Eye (tissue), 1 donor: ENCODE measurements around the gene ENTPD6.
"Not testable (repeated sequence)": the region's sequence is repeated elsewhere in the genome, so short reads cannot be mapped to it uniquely, and the experiment has no call there.

Experiments
- DNase-seq: peaks from one replicate; pipeline ENCODE4 v3.0.0-alpha.2; 2015

Gene ENTPD6

DNA sequence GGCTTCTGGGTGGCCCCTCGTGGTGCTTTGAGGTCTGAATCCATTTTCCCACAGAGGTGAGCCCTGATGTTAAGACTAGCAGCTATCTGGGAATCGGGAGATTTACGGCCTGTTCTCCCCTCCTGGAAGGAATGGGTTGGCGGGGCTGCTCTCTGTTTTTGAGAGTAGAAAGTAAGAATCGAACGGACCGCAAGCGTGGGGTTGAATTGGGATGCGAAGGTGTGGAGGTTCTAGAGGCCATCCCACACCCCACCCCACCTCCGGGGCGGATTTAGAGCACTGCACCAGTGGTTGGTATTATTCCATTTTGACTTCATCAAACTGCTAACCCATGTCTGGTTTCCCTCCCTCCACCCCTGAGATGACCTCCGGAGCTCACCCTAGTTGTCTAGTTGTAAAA is 63.8 kb downstream of the ENTPD6 start:
- DNase-seq, result no peak

DNA sequence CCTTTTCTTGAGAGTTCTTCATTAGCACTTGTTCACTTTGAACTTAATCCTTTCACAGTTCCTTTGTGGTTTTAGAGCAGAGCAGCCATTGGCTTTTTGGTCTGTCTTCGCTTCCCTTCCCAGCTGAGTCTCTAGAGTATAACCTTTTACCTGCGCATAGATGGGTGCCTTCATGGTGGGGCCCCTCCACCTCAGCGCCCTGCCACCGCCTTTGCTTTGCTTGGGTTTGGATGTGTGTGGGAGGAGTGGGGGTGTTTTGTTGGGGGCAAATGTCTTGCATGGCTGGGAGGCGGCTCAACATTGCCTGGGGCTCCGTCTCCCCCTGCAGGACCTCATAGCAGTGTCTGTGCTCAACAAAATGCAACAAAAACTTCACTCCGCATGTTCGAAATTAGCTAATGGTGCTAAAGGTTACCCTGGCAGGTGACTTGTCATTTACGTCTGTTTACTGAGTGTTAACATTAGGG is 64.3 kb downstream of the ENTPD6 start:
- DNase-seq, result no peak

DNA sequence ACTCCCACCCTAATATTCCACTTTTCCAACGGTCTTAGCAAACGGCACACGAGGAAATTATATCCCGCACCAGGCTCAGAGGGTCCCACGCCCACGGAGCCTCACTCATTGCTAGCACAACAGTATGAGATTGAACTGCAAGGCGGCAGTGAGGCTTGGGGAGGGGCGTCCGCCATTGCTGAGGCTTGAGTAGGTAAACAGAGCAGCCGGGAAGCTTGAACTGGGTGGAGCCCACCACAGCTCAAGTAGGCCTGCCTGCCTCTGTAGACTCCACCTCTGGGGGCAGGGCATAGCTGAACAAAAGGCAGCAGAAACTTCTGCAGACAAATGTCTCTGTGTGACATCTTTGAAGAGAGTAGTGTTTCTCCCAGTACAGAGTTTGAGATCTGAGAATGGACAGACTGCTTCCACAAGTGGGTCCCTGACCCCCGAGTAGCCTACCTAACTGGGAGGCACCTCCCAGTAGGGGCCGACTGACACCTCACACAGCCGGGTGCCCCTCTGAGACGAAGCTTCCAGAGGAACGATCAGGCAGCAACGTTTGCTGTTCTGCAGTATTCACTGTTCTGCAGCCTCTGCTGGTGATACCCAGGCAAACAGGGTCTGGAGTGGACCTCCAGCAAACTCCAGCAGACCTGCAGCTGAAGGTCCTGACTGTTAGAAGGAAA is 65.4 kb downstream of the ENTPD6 start:
- DNase-seq, result not testable (repeated sequence)

DNA sequence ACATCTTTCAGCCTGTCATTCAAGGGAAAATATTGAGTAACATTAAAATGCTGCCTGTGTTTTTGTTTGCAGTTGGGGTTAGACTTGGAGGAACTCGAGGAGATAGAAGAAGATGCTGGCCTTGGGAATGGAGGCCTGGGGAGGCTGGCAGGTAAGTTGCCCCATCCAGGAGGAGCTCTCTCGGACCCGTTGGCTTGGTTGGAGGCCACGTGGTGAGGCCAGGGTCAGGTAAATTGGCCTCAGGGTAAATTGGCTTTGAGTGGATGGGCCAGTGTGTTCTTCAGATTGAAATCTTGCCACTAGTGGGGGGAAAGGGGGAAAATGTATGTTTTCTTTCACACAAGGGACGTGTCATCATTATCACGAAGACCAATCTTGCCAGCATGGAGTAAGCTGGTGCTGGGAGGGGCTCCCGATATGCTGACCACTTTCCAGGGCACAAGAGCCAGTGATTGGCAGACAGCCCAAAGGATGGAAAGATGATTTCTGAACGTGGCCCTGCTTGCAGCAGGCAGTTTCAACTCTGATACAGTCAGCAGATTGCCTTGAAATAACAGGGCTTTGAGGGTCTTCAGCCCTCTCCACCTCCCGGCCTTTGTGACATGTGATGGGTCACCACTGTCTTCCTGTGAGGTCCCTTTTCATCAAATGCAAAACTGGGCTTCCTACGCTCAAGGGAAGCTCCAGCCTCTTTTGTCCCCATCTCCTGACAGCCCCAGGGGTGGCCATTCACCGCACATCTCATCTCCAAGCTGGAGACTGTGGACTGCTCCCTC is 73.7 kb downstream of the ENTPD6 start:
- DNase-seq, result no peak

DNA sequence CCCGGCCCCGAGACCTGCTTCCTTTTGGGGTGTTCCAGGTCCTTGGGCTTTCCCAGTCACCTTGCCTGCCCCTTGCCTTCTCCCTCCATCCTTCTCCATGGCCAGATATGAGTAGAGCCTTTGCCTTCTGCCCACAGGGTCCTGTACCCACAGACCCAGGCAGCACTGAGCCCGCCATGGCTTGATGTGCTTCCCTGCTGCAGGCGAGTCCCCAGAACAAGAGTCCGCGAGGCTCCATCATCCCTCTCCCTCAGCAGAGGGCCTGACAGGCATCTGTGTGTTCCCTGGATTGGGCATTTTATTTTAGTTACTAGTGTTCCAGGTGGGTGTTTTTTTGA is 74.3 kb downstream of the ENTPD6 start:
- DNase-seq, result no peak

DNA sequence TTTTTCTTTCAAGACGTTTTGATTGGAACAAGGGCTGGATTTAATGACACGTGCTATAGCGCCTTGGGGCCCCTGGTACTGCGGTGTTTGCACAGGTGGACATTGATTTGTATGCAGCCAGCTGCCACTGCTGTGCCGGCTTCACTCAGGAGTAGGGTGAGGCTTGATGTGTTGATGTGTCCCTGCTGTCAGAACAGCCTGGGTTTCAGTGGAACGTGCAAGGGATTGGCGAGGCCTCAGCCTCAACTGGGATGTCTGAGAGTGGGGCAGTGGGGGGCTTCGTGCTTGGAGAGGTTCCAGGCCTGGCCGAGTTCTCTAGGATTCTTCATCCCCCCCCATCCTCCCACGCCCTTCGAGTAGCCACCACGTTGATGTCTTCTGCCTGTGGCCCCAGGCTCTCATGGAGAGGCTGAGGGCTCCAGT is 75.3 kb downstream of the ENTPD6 start:
- DNase-seq, result no peak

DNA sequence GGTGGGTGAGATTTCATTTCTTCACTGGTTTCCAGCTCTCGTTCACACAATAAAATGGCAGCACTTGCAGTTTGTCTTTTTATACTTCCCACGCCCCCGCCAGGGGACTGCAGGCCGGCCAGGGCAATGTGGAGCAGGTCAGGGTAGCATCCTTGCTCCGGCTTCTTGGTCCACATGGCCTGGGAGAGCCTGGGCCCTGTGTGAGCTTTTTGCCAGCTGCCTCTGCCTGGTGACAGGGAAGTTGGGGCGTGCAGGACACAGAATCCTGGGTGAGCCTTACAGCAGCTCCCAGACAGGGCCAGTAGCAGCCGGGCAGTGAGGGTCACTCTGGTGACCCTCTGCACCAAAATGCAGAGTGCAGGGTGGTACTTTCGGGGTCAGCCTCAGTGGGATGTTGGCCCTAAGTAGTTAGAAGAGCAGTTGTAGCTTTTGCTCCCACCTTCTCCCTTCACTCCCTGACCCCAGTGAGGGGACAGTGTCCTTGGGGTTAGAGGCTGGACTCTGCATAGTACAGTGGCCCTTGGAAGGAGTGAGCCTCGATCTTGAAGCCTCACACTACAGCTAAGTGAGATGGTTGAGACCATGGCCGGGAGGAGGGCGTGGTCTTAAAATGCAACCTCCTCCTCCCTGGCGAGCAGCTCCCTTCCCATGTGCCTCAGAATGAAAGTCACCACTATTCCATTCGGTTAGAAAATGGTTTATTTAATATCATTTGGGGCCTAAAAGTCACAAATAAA is 76.1 kb downstream of the ENTPD6 start:
- no peak for DNase-seq

DNA sequence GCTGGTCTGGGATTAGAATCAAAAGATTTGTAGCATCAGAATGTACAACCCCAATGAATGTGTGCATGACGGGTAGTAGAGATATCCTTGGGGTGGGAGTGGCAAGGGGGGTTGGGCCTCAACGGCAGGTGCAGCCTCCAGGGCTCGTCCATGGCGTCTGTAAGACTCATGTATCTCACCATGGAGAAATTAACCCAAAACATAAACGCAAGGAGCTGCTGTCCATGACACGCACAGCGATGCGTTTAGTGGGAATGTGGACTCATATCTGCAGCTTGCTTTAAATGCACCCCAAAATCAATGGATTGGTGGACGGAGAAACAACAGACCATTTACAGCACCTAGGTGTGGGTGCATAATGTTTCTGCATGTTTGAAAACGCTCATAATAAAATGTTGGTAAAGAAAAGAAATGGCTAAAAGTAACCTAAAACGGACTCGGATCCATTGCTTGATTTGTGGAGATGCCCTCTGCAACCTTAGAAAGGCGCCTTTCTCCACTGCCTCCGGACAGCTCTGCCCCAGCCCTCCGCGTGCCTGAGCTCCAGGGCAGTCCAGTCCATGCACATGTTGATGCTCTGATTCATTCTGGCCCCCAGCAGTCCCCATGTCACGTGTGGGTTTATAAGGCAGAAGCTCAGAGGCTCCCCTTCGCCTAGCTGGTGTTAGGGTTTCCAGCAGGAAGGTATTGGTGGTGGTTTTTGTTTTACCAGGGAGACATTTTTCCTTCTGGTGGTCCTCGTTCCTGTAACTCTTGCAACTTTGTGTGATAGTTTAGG is 76.9 kb downstream of the ENTPD6 start:
- DNase-seq, result no peak

DNA sequence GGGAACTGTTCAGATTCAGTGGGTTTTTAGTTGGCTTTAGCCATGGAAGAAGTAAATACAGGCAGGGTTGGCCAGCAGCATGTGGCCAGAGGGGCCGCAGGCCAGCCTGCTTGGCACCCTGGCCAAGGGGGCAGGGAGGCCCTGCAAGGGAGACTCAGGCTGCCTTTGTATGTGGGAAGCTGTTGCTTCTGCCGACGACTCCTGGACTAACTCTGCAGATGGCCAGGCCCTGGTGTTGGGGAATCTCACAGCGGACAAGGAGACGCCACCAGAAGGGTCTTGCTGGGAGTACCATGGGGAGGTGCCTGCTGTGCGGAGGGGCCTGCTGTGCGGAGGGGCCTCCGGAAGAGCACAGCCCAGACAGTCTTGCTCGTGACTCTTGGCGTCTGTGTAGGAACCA is 77.5 kb downstream of the ENTPD6 start:
- no peak for DNase-seq

DNA sequence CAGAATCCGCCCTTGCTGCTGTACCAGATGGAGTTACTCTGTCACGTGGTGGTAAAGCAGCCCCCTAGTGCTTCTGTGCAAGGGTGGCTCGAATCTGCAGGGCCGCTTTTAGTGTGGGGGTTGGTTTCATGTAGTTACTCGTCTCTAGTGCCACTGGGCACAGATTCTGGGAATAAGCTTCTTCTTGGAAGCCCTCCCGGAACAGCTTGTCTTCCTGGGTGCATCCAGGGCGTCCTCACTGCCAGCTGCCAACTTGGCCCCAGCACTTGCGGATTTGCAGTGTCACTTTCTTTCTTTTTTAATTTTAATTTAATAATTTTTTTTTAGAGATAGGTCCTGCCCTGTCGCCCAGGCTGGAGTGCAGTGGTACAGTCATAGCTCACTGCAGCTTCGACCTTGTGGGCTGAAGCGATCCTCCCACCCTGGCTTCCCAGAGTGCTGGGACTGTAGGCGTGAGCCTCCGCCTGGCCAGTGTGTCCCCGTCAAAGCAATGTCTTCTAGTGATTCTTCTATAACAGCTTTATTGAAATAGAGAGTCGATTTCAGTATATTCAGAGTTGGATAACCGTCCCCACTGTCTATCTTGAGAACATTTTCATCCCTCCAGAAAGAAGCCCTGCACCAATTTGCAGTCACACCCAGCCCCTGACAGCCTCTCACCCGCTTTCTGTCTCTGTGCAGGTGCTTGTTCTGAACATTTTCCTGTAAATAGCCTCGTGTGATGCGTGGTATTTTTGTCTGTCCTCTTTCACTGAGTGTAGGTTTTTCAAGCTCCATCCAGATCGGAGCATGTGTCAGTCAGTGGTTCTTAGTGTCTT is 78.2 kb downstream of the ENTPD6 start:
- DNase-seq, result no peak

DNA sequence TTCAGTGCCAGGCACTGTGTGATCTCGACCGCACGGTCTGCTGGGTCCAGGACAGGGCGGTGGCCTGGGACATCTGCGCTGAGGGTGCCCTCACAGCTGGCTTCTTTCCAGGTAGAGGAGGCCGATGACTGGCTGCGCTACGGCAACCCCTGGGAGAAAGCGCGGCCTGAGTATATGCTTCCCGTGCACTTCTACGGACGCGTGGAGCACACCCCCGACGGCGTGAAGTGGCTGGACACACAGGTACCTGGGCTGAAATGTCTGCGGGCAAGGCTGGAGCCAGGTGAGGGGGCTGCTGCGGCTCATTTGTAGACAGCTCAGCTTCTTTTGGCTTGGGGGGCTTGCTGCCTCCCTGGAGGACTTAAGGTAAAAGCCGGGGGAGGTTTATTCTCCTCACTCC is 79.0 kb downstream of the ENTPD6 start:
- DNase-seq, result no peak

DNA sequence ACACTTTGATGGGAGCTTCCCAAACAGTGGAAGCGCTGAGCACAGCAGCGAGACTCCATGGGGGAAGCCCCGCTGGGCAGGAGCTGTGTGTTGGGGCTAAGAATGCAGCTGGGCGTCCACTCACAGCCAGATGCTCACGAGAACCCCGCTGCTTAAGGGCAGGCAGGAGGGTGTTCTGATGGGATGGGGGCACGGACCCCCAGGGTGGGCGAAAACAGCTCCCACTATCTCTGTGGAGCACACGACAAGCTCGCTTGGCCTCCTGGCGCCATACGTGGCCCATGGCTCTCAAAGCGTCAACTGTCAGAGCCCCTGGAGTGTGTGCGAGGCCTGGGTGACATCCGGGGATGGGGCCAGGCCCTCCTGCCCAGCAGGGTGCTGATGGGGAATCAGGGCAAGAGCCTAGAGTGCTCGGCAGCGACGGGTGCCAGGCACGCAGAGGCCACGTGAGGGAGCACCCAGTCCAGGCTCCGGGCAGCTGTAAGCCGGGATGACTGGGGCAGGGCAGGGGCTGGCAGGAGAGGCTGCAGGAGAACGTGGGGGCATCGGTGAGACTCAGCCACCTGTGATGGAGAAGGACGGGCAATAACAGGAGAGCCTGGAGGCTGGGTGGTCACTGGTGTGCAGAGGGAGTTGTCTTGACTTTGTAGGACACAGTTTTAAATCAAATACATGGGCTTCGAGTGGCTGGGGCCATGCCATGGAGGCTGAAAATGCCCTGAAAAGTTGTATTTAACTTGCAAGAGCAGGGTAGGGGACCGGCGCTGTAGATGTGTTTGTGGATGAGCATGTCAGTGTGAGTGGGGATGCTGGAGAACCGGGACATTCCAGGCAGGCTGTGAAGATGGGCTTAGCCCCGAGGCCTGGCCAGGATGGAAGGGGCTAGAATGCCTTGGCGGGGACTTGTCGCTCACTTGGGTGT is 79.6 kb downstream of the ENTPD6 start:
- DNase-seq, result no peak

DNA sequence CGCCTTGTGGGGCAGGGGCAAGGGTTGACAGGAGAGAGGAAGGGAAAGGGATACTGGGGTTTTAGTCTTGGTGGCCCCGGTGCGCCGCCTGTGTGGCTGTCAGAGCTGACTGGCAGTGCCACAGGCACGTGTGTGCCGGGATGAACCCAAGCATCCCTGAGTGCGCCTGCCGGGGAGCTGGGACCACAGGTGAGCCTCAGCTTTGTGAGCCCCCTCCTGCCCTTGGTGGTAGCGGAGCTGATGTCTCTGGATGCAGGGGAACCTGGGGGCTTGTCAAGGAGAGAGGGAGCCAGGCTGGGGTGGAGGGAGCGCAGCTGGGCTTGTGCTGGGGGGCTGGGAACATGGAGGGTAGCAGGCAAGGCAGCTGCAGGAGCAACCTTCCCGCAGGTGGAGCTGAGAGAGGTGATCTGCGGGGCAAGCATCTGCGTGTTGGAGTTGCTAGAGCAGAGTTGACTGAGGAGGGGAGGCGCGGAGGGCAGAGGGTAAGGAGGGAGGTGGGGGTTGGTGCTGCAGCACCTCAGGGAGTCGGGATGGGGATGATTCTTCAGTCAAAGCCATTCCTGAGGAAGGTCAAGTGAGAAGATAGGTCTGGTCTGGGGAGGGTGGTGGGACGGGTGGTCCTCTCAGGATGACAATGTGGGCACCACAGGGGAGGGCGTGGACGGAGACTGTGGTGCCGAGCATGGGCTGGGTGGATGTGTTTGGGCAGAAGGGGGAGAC is 80.5 kb downstream of the ENTPD6 start:
- no peak for DNase-seq
